ENCODE data around the gene IDE.

IDE gene

DNA sequence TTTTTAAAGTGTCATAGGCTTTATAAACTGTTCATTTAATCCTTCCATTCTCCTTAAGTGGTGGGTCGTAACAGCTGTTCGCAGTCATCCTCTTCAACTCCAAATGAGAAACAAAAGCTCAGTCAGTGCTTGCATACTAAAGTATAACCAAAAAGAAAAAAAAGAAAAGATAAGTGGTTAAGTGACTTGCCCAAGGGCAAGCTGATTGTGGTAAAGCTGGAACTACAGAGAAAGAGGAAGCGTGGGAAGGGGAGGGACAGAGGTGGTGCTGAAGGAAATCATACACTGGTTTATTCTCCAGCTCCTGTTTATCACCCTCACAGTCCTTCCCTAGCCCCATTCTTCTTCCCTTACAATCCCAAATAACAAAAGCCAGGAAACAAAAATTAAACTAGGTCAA is 29.6 kb downstream of the IDE start:
- peak; percentile 75 for DNase-seq (ENCODE audit: low read depth)
- no peak overlapping the region for H3K4me3 ChIP-seq (ENCODE audit: low read length)
- TF ChIP-seq, protein P1, sequence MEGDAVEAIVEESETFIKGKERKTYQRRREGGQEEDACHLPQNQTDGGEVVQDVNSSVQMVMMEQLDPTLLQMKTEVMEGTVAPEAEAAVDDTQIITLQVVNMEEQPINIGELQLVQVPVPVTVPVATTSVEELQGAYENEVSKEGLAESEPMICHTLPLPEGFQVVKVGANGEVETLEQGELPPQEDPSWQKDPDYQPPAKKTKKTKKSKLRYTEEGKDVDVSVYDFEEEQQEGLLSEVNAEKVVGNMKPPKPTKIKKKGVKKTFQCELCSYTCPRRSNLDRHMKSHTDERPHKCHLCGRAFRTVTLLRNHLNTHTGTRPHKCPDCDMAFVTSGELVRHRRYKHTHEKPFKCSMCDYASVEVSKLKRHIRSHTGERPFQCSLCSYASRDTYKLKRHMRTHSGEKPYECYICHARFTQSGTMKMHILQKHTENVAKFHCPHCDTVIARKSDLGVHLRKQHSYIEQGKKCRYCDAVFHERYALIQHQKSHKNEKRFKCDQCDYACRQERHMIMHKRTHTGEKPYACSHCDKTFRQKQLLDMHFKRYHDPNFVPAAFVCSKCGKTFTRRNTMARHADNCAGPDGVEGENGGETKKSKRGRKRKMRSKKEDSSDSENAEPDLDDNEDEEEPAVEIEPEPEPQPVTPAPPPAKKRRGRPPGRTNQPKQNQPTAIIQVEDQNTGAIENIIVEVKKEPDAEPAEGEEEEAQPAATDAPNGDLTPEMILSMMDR (IDR thresholded peaks at IDR 0.05; ENCODE audit: insufficient read depth, low read depth, low read length, missing control alignments) = no peak

- DNase-seq (ENCODE audit: low read depth) = no peak
- H3K4me3 ChIP-seq (ENCODE audit: low read length) = no peak overlapping the region
- TF ChIP-seq, protein P1 (IDR thresholded peaks at IDR 0.05; ENCODE audit: insufficient read depth, low read depth, low read length, missing control alignments) = no peak
These were observed 31.4 kb downstream of the IDE start for GRCh38 chr10:92542458-92542857.

DNA sequence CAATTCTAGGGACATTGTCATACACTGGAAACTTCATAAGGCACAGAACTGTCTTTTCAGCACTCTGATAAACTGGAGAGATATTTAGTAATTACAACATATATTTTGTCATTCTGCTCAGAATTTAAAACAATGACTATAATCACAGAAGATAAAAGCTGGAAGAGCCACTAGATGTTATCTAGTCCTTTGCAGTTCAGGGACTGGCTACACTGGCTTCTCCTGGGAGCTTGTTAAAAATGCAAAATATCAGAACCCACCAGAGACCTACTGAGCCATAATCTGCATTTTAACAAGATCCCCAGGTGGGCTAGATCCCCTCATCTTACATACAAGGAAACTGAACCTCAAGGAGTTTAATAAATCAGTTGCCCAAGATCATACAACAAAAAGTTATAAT is 32.3 kb downstream of the IDE start:
- TF ChIP-seq, protein P1 (IDR thresholded peaks at IDR 0.05; ENCODE audit: insufficient read depth, low read depth, low read length, missing control alignments) = no peak
- H3K4me3 ChIP-seq (ENCODE audit: low read length) = no peak overlapping the region
- no peak for DNase-seq (ENCODE audit: low read depth)

DNA sequence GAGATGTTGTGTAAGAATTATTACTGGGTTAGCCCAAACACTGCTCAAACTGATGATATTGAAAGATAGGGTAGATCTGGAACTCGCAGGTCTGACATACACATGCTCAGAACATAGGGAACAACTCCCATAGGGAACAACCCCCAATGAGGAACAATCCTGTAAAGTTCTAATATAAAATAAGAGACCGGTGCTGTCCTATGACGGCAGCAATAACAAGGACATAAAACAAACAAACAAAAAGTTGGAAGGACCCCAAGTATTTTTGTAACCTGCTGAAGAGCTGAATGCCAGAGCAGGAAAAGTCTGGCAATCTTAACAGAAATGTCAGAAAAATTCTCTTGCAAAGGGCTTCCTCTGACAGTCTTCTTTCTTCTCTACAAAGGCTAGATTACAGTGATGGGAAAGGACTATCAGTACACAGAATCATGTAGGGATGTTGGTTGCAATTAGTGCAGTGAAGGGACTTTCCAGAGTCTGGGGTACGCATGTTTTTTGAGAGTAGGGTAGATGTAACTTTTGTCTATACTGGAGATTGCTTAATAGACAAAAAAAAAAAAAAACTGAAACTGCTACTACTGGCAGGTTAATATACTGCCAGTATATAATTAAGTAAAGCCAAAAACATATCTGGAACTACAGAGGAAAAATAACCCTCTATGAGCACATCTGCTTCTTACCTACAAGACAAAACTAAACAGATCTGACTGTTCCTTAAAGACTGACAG is 35.5 kb downstream of the IDE start:
- H3K4me3 ChIP-seq (ENCODE audit: low read length) = no peak overlapping the region
- TF ChIP-seq, protein P1 (IDR thresholded peaks at IDR 0.05; ENCODE audit: insufficient read depth, low read depth, low read length, missing control alignments) = no peak
- DNase-seq (ENCODE audit: low read depth) = no peak

GRCh38 chr10:92530891-92531535 is 42.9 kb downstream of the IDE start:
- DNase-seq (ENCODE audit: low read depth) = no peak

DNA sequence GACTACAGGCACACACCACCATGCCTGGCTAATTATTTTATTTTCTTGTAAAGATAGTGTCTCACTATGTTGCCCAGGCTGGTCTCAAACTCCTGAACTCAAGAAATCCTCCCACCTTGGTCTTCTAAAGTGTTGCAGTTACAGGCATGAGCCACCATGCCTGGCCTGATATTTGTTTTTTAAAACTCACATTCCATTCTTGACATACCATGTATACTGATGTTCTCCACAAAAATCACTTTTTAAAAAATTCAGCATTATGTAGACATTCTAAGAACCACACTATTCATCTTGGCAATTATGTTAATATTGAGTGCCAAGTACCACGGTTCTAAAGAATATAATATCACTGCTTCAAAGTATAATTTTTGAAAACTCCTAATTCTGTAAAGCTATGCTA is 43.5 kb downstream of the IDE start:
- TF ChIP-seq, protein P1 (IDR thresholded peaks at IDR 0.05; ENCODE audit: insufficient read depth, low read depth, low read length, missing control alignments) = no peak

More at GRCh38 chr10:92530891-92531535, 42.9 kb downstream of the IDE start:
- H3K4me3 ChIP-seq (ENCODE audit: low read length) = no peak overlapping the region
- TF ChIP-seq, protein P1 (IDR thresholded peaks at IDR 0.05; ENCODE audit: insufficient read depth, low read depth, low read length, missing control alignments) = no peak

More for the DNA sequence above, 43.5 kb downstream of the IDE start:
- no peak overlapping the region for H3K4me3 ChIP-seq (ENCODE audit: low read length)
- no peak for DNase-seq (ENCODE audit: low read depth)

Measured in epithelial cell of esophagus (primary cell).